ENCODE data around the gene ANTXR1.

GRCh38 chr2:69225933-69226332 is 213.0 kb downstream of the ANTXR1 start:
- TF ChIP-seq CTCF (IDR thresholded peaks at IDR 0.05) (no peak), POLR2A (IDR thresholded peaks at IDR 0.05) (no peak)
